ENCODE results near the gene HS3ST6. TPM values are rescaled to one million over a fixed set of nuclear protein-coding genes. Genes with fewer than 3 reads are reported as not detected.
A peak's percentile ranks its signal among the peaks of the same experiment; 100 is the strongest.

Gene HS3ST6
- total and polyA plus RNA-seq, 9 of the 15 experiments (the other 6 are each of a cell fraction or from before 2014, with no cell fraction given), result not detected

DNA sequence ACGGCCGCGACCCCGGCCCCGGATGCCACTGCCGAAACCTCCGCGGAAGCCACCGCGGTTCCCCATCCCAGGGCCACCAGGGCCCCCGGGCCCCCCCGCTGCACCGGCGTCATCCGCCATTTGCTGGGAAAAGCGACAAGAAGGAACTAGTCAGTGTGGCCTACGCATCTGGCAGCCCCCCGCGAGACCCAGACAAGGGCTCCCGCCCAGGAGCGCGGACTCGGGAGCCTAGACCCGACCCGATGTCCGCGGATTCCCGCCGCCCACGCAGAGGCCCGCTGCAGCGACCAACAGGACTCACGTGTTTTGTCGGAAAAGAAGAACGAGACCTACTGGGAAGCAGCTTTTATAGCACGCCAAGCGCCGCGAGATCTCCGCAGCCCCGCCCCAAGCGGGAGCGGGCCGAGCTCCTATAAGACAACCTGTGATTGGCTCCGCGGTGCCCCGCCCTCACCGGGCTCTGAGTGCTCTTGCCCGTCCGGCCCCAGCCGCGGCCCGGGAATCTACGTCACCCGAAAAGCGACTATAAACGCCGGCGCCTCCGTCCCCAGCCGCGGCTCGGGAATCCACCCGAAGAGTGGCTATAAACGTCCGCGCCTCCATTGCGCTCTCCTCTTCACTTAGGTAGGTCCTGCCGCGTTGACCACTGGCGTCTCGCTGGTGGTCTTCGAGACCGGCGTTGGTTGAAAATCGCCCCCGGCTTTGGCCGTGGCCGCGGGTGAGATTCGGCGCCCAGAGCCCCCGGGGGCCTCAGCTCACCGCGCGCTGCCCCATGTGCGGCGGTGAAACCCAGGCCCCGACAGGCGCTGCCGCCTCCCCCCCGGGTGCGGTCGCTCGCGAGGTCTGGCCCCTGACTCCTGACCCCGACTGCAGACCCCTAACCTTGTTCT lies 46.5 kb upstream of the HS3ST6 start, which contains the start of gene RPS2 (continued):
- TF ChIP-seq, protein P1, sequence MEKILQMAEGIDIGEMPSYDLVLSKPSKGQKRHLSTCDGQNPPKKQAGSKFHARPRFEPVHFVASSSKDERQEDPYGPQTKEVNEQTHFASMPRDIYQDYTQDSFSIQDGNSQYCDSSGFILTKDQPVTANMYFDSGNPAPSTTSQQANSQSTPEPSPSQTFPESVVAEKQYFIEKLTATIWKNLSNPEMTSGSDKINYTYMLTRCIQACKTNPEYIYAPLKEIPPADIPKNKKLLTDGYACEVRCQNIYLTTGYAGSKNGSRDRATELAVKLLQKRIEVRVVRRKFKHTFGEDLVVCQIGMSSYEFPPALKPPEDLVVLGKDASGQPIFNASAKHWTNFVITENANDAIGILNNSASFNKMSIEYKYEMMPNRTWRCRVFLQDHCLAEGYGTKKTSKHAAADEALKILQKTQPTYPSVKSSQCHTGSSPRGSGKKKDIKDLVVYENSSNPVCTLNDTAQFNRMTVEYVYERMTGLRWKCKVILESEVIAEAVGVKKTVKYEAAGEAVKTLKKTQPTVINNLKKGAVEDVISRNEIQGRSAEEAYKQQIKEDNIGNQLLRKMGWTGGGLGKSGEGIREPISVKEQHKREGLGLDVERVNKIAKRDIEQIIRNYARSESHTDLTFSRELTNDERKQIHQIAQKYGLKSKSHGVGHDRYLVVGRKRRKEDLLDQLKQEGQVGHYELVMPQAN (IDR thresholded peaks at IDR 0.05; ENCODE audit: borderline replicate concordance), result peak; percentile 81; the same call in 1 of the 2 replicates
- TF ChIP-seq KDM5B (IDR thresholded peaks at IDR 0.05; ENCODE audit: insufficient replicate concordance, low read depth, low read length), result peak; percentile 99
- TF ChIP-seq, protein P2, sequence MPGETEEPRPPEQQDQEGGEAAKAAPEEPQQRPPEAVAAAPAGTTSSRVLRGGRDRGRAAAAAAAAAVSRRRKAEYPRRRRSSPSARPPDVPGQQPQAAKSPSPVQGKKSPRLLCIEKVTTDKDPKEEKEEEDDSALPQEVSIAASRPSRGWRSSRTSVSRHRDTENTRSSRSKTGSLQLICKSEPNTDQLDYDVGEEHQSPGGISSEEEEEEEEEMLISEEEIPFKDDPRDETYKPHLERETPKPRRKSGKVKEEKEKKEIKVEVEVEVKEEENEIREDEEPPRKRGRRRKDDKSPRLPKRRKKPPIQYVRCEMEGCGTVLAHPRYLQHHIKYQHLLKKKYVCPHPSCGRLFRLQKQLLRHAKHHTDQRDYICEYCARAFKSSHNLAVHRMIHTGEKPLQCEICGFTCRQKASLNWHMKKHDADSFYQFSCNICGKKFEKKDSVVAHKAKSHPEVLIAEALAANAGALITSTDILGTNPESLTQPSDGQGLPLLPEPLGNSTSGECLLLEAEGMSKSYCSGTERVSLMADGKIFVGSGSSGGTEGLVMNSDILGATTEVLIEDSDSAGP (CRISPR knock-in tag; IDR thresholded peaks at IDR 0.05), result no peak
- TF ChIP-seq SOX6 (IDR thresholded peaks at IDR 0.05), result 0 out of 2 replicates have a peak, but pooled peaks have one; percentile 24
- no peak for TF ChIP-seq CCAR2 (IDR thresholded peaks at IDR 0.05; ENCODE audit: low read depth, low read length)
- TF ChIP-seq ETS2 (tag; IDR thresholded peaks at IDR 0.05; ENCODE audit: borderline replicate concordance, poor library complexity, severe bottlenecking), result peak; percentile 43
- no peak for TF ChIP-seq TFAM (CRISPR knock-in tag; conservative IDR thresholded peaks at IDR 0.05)
- TF ChIP-seq SETDB1 (IDR thresholded peaks at IDR 0.05; ENCODE audit: low read length), result no peak
- TF ChIP-seq, protein P3, sequence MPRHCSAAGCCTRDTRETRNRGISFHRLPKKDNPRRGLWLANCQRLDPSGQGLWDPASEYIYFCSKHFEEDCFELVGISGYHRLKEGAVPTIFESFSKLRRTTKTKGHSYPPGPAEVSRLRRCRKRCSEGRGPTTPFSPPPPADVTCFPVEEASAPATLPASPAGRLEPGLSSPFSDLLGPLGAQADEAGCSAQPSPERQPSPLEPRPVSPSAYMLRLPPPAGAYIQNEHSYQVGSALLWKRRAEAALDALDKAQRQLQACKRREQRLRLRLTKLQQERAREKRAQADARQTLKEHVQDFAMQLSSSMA (CRISPR knock-in tag; IDR thresholded peaks at IDR 0.05), result peak; percentile 85; the same call in 1 of the 2 replicates
- 0 out of 4 replicates have a peak, but pooled peaks of 1 of the 2 experiments have one; percentile 37 for TF ChIP-seq SRF (CRISPR knock-in tag; IDR thresholded peaks at IDR 0.05)
- TF ChIP-seq ZSCAN32 (CRISPR knock-in tag; IDR thresholded peaks at IDR 0.05), result 0 out of 2 replicates have a peak, but pooled peaks have one; percentile 10
- TF ChIP-seq NFIC (IDR thresholded peaks at IDR 0.05), result peak; percentile 73; the same call in 1 of the 2 replicates
- TF ChIP-seq YY1 (IDR thresholded peaks at IDR 0.05; ENCODE audit: borderline replicate concordance in 1 of 3, control insufficient read depth in 1 of 3, extremely low read depth in 1 of 3, insufficient read depth in 3 of 3, insufficient read length in 1 of 3, insufficient replicate concordance in 2 of 3, low read depth in 1 of 3, low read length in 2 of 3), result peak in 2 of 3 experiments; percentile 58 to 80
- 0 out of 2 replicates have a peak, but pooled peaks have one; percentile 32 for TF ChIP-seq KLF1 (tag; IDR thresholded peaks at IDR 0.05)
- TF ChIP-seq GABPB1 (CRISPR knock-in tag; IDR thresholded peaks at IDR 0.05), result peak; percentile 67; the same call in 1 of the 2 replicates
- peak; percentile 29; the same call in 1 of the 2 replicates for TF ChIP-seq TEAD4 (IDR thresholded peaks at IDR 0.05; ENCODE audit: low read length)
- TF ChIP-seq TEAD4 (CRISPR knock-in tag; IDR thresholded peaks at IDR 0.05; ENCODE audit: borderline replicate concordance), result no peak
- TF ChIP-seq, protein P4, sequence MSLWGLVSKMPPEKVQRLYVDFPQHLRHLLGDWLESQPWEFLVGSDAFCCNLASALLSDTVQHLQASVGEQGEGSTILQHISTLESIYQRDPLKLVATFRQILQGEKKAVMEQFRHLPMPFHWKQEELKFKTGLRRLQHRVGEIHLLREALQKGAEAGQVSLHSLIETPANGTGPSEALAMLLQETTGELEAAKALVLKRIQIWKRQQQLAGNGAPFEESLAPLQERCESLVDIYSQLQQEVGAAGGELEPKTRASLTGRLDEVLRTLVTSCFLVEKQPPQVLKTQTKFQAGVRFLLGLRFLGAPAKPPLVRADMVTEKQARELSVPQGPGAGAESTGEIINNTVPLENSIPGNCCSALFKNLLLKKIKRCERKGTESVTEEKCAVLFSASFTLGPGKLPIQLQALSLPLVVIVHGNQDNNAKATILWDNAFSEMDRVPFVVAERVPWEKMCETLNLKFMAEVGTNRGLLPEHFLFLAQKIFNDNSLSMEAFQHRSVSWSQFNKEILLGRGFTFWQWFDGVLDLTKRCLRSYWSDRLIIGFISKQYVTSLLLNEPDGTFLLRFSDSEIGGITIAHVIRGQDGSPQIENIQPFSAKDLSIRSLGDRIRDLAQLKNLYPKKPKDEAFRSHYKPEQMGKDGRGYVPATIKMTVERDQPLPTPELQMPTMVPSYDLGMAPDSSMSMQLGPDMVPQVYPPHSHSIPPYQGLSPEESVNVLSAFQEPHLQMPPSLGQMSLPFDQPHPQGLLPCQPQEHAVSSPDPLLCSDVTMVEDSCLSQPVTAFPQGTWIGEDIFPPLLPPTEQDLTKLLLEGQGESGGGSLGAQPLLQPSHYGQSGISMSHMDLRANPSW (CRISPR knock-in tag; IDR thresholded peaks at IDR 0.05), result peak; percentile 80; the same call in 1 of the 2 replicates
